Activated CD4-positive, alpha-beta memory T cell treated with anti-CD3 and anti-CD28 coated beads, Interleukin-2, amount 10 ng/mL, durations not matched to agents 7 days and 5 days (primary cell): Measurements from ENCODE around the gene POTEE. TPM values are rescaled to one million over a fixed set of nuclear protein-coding genes. Genes with fewer than 3 reads are reported as not detected.
"Not testable (repeated sequence)": the region's sequence is repeated elsewhere in the genome, so short reads cannot be mapped to it uniquely, and the experiment has no call there.

Source experiments
- CTCF ChIA-PET: fragments of 350-600 bp; sonication (Branson Sonifier 250); formaldehyde crosslinking; loops from one replicate; lab custom pipeline; 2021; ENCODE audit warnings: antibody characterized with exemption, inconsistent platforms; lab: Charles Lee
- POLR2A ChIA-PET: fragments of 350-600 bp; sonication (Branson Sonifier 250); formaldehyde crosslinking; loops from one replicate; lab custom pipeline; 2021; ENCODE audit warnings: antibody characterized with exemption; lab: Charles Lee
- DNase-seq: peaks from one replicate; pipeline ENCODE4 v3.0.0-alpha.2; 2020
- H3K27ac Mint-ChIP-seq: one replicate; pipeline ENCODE4 v1.8.0; 2021; ENCODE audit warnings: mild to moderate bottlenecking, mixed read lengths
- H3K27me3 Mint-ChIP-seq: one replicate; pipeline ENCODE4 v1.8.0; 2021; ENCODE audit warnings: mixed read lengths
- H3K36me3 Mint-ChIP-seq: one replicate; pipeline ENCODE4 v1.8.0; 2021; ENCODE audit warnings: low read depth, mixed read lengths
- H3K4me1 Mint-ChIP-seq: one replicate; pipeline ENCODE4 v1.8.0; 2021; ENCODE audit warnings: mixed read lengths
- H3K4me3 Mint-ChIP-seq: one replicate; pipeline ENCODE4 v1.8.0; 2021; ENCODE audit warnings: mild to moderate bottlenecking, mixed read lengths
- H3K9me3 Mint-ChIP-seq: one replicate; pipeline ENCODE4 v1.8.0; 2021; ENCODE audit warnings: mixed read lengths
- total RNA-seq, 2 experiments: library from RNA; stranded (reverse); gene quantifications; one replicate each; pipeline ENCODE4 v1.2.3, GENCODE V29; 2021

Gene POTEE
- total RNA-seq, 2 experiments from 2014 or later, result 0.73 to 0.83 TPM

DNA sequence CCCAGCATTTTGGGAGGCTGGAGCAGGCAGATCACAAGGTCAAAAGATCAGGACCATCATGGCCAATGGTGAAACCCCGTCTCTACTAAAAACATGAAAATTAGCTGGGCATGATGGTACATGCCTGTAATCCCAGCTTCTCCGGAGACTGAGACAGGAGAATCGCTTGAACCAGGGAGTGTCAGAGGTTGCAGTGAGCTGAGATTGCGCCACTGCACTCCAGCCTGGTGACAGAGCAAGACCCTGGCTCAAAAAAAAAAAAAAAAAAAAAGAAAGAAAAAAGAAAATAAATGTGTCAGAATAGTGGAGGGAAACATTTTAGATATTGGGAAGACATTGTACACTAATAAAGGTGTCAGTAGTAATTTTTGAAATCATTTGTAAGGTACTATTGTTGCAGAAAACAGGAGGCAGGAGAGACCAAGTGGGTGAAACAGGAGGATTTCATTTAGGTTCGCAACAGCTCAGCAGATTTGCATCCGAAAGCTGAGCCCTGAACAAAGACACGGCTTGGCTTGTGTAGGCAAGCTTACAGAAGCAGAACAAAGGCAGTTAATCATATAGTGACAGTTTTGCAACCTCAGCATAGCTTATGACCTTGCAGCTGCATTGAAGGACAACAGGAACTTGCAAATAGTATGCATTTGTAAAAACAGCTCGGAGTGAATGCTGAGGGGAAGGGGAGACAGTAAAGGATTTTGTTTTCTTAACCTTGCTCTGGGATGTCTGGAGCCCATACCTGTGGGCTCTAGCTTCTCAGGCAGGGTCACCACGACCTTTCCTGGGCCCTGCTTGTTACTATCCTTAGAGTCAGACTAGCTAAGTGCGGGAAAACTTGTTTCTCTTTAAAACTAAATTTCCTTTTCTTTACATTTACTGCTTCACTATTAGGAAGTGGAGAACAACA, 26.5 kb downstream of the POTEE start:
- DNase-seq, H3K4me3 Mint-ChIP-seq, CTCF ChIA-PET, H3K36me3 Mint-ChIP-seq, H3K27ac Mint-ChIP-seq, H3K4me1 Mint-ChIP-seq, H3K27me3 Mint-ChIP-seq, POLR2A ChIA-PET, H3K9me3 Mint-ChIP-seq: not testable (repeated sequence)

Other genes starting within 250 kb of the POTEE start
- gene FAM168B, start 116.1 kb upstream of the POTEE start, total RNA-seq, result 10 to 100 TPM; 44.4 to 44.5 TPM
- 10 to 100 TPM; 72.0 to 73.0 TPM for gene PLEKHB2, start 104.2 kb upstream of the POTEE start, total RNA-seq
- gene RAB6D, start 154.6 kb downstream of the POTEE start, total RNA-seq, result under 1 TPM in 1 of 2 experiments, not detected in 1; 0.18 TPM